GM18909 (cell line): ENCODE data around the gene RCAN3.

Source experiments
- ATAC-seq: cut with Tn5 transposase; IDR thresholded peaks from one replicate; pipeline ENCODE4 v1.9.1; 2021; ENCODE audit warnings: mild to moderate bottlenecking; ENCODE audit not compliant: unreplicated experiment, poor library complexity

The RCAN3 gene

GRCh38 chr1:24568475-24568874 is 65.8 kb downstream of the RCAN3 start:
- no peak for ATAC-seq

- ATAC-seq, result no peak
Measured at GRCh38 chr1:24570265-24571125, 67.9 kb downstream of the RCAN3 start.

GRCh38 chr1:24572301-24572700 is 69.7 kb downstream of the RCAN3 start:
- ATAC-seq, result no peak

- no peak for ATAC-seq
Measured at GRCh38 chr1:24575905-24576587, 73.4 kb downstream of the RCAN3 start.

GRCh38 chr1:24578846-24579245 is 76.2 kb downstream of the RCAN3 start:
- ATAC-seq, result no peak

GRCh38 chr1:24580756-24581155 is 78.1 kb downstream of the RCAN3 start:
- ATAC-seq, result no peak

- ATAC-seq, result no peak
Measured at GRCh38 chr1:24584171-24584647, 81.6 kb downstream of the RCAN3 start.

GRCh38 chr1:24586119-24586518 is 83.5 kb downstream of the RCAN3 start:
- ATAC-seq, result no peak

GRCh38 chr1:24586970-24587820 is 84.6 kb downstream of the RCAN3 start:
- no peak for ATAC-seq

- no peak for ATAC-seq
Measured at GRCh38 chr1:24588573-24588972, 85.9 kb downstream of the RCAN3 start.

- no peak for ATAC-seq
Measured at GRCh38 chr1:24589200-24589599, 86.6 kb downstream of the RCAN3 start.
